Measurements from ENCODE around the gene DHX9.

The DHX9 gene

GRCh38 chr1:182913401-182913800 lies 74.3 kb downstream of the DHX9 start:
- Histone ChIP-seq H3K27me3 (replicated peaks; ENCODE audit: control insufficient read depth, insufficient read depth, low read length, poor library complexity, severe bottlenecking) (no peaks in the 10 kb centered on the region), H3K9me3 (ENCODE audit: control insufficient read depth, low read length) (no peaks in the 10 kb centered on the region), H3K4me3 (ENCODE audit: insufficient read depth, low read depth, low read length, poor library complexity, severe bottlenecking) (no peak overlapping the region), H3K4me1 (ENCODE audit: control insufficient read depth, insufficient read depth, low read length, poor library complexity, severe bottlenecking) (no peaks in the 10 kb centered on the region), H3K36me3 (ENCODE audit: control insufficient read depth, insufficient read depth, low read length) (no peaks in the 10 kb centered on the region), H3K27ac (ENCODE audit: insufficient read depth, low read length, poor library complexity, severe bottlenecking) (no peak overlapping the region)
- DNase-seq: no peak

DNA sequence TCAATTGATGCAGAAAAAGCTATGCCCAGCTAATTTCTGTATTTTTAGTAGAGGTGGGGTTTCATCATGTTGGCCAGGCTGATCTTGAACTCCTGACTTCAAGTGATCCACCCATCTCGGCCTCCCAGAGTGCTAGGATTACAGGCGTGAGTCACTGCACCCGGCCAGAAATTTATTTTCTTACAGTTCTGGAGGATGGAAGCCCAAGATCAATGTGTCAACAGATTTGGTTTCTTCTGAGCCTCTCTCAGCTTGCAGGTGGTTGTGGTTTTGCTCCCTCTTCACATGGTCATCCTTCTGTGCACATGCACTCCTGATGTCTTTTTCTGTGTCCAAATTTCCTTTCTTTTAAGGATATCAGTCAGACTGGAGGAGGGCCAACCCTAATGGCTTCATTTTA lies 78.2 kb downstream of the DHX9 start:
- Histone ChIP-seq H3K4me3 (ENCODE audit: insufficient read depth, low read depth, low read length, poor library complexity, severe bottlenecking) (no peak overlapping the region), H3K27ac (ENCODE audit: insufficient read depth, low read length, poor library complexity, severe bottlenecking) (no peak overlapping the region), H3K36me3 (ENCODE audit: control insufficient read depth, insufficient read depth, low read length) (no peaks in the 10 kb centered on the region), H3K27me3 (replicated peaks; ENCODE audit: control insufficient read depth, insufficient read depth, low read length, poor library complexity, severe bottlenecking) (no peaks in the 10 kb centered on the region), H3K9me3 (ENCODE audit: control insufficient read depth, low read length) (no peaks in the 10 kb centered on the region), H3K4me1 (ENCODE audit: control insufficient read depth, insufficient read depth, low read length, poor library complexity, severe bottlenecking) (no peaks in the 10 kb centered on the region)
- DNase-seq: no peak

GRCh38 chr1:182925661-182926060 lies 86.5 kb downstream of the DHX9 start:
- no peak overlapping the region for H3K4me3 ChIP-seq (ENCODE audit: insufficient read depth, low read depth, low read length, poor library complexity, severe bottlenecking)
- no peak for DNase-seq
- no peaks in the 10 kb centered on the region for H3K36me3 ChIP-seq (ENCODE audit: control insufficient read depth, insufficient read depth, low read length)
- H3K4me1 ChIP-seq (ENCODE audit: control insufficient read depth, insufficient read depth, low read length, poor library complexity, severe bottlenecking): no peaks in the 10 kb centered on the region
- no peaks in the 10 kb centered on the region for H3K27me3 ChIP-seq (replicated peaks; ENCODE audit: control insufficient read depth, insufficient read depth, low read length, poor library complexity, severe bottlenecking)
- no peaks in the 10 kb centered on the region for H3K9me3 ChIP-seq (ENCODE audit: control insufficient read depth, low read length)
- no peak overlapping the region for H3K27ac ChIP-seq (ENCODE audit: insufficient read depth, low read length, poor library complexity, severe bottlenecking)

DNA sequence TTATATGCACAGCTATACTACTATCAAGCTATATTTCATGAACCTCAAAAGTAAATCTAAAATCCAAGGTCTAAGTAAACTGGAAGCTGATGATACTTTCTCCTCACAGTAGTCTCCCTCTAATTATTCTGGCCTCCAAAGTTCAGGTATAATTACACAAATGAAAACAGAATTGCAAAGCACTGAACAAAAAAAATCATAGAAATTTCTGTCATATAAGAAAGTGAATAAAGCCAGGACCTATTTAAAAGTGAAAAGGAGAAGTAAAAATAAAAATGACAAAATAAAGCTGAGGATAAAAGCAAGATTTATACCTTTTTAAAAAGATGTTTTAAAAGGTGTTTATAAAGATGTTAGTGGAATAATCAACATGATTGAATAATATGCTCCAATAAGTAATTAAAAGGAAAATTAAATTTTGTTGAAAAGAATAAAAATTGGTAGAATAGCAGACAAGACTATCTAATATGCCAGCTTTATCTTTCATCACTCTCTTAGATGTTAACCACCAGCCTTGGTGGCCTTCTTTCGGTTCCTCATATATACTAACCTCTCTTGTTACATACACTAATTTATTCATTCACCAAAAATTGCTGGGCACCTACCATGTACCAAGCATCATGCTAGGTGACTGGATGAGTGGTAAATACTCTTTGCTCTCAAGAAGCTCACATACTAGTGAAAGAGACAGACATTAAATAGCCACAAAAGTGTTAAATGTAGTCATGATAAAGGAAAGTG lies 88.7 kb downstream of the DHX9 start:
- no peaks in the 10 kb centered on the region for H3K9me3 ChIP-seq (ENCODE audit: control insufficient read depth, low read length)
- no peaks in the 10 kb centered on the region for H3K36me3 ChIP-seq (ENCODE audit: control insufficient read depth, insufficient read depth, low read length)
- H3K27ac ChIP-seq (ENCODE audit: insufficient read depth, low read length, poor library complexity, severe bottlenecking): no peak overlapping the region
- H3K4me3 ChIP-seq (ENCODE audit: insufficient read depth, low read depth, low read length, poor library complexity, severe bottlenecking): no peak overlapping the region
- DNase-seq: no peak
- no peaks in the 10 kb centered on the region for H3K4me1 ChIP-seq (ENCODE audit: control insufficient read depth, insufficient read depth, low read length, poor library complexity, severe bottlenecking)
- H3K27me3 ChIP-seq (replicated peaks; ENCODE audit: control insufficient read depth, insufficient read depth, low read length, poor library complexity, severe bottlenecking): no peaks in the 10 kb centered on the region

DNA sequence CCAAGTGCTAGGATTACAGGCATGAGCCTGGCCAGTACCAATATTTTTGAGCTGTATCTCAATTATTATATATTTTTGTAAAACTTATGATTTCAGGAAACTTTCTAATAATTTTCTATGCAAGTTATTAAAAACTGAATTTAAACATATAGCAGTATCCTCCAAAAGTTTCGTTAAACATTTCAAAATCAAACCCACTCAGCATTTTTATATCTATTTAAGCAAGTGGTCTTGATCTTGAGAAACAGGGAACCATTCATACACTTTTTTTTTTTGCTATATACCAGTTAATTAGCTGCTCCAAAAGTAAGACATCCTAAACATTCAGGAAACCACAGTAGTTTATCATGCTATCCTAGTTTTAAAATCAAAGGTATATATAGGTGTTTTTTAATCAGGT lies 91.8 kb downstream of the DHX9 start:
- H3K4me1 ChIP-seq (ENCODE audit: control insufficient read depth, insufficient read depth, low read length, poor library complexity, severe bottlenecking): no peaks in the 10 kb centered on the region
- H3K9me3 ChIP-seq (ENCODE audit: control insufficient read depth, low read length): no peaks in the 10 kb centered on the region
- no peak for DNase-seq
- no peak overlapping the region for H3K4me3 ChIP-seq (ENCODE audit: insufficient read depth, low read depth, low read length, poor library complexity, severe bottlenecking)
- H3K27ac ChIP-seq (ENCODE audit: insufficient read depth, low read length, poor library complexity, severe bottlenecking): no peak overlapping the region
- H3K27me3 ChIP-seq (replicated peaks; ENCODE audit: control insufficient read depth, insufficient read depth, low read length, poor library complexity, severe bottlenecking): no peaks in the 10 kb centered on the region
- no peaks in the 10 kb centered on the region for H3K36me3 ChIP-seq (ENCODE audit: control insufficient read depth, insufficient read depth, low read length)

DNA sequence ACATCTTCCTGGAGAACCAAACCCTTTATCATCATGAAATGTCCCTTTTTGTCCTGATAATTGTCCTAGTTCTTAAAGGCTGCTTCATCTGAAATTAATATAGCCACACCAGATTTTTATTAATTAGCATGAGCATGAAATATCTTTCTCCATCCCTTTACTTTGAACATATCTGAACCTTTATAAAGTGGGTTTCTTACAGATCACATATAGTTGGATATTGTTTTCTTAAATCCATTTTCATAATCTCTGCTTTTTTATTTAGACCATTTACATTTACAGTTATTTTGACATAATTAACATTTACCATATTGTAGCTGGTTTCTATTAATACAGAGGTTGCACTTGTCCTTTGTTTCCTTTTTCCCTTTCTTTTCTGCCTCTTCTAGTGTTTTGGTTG lies 96.6 kb downstream of the DHX9 start:
- H3K9me3 ChIP-seq (ENCODE audit: control insufficient read depth, low read length): no peaks in the 10 kb centered on the region
- DNase-seq: no peak
- no peaks in the 10 kb centered on the region for H3K4me1 ChIP-seq (ENCODE audit: control insufficient read depth, insufficient read depth, low read length, poor library complexity, severe bottlenecking)
- no peaks in the 10 kb centered on the region for H3K36me3 ChIP-seq (ENCODE audit: control insufficient read depth, insufficient read depth, low read length)
- no peaks in the 10 kb centered on the region for H3K27me3 ChIP-seq (replicated peaks; ENCODE audit: control insufficient read depth, insufficient read depth, low read length, poor library complexity, severe bottlenecking)
- no peak overlapping the region for H3K4me3 ChIP-seq (ENCODE audit: insufficient read depth, low read depth, low read length, poor library complexity, severe bottlenecking)
- no peak overlapping the region for H3K27ac ChIP-seq (ENCODE audit: insufficient read depth, low read length, poor library complexity, severe bottlenecking)
